Measurements from ENCODE around the gene SPACDR.

SPACDR gene

GRCh38 chr7:100433592-100434296 lies 30.3 kb downstream of the SPACDR start:
- no peak for DNase-seq

- no peak for DNase-seq
These were observed 30.8 kb downstream of the SPACDR start for GRCh38 chr7:100433276-100433591.

GRCh38 chr7:100432621-100433275 lies 31.3 kb downstream of the SPACDR start:
- no peak for DNase-seq

- DNase-seq: no peak
These were observed 32.0 kb downstream of the SPACDR start for GRCh38 chr7:100432053-100432452.

- DNase-seq: no peak
These were observed 32.7 kb downstream of the SPACDR start for GRCh38 chr7:100431286-100431735.

- DNase-seq: no peak
These were observed 33.4 kb downstream of the SPACDR start for GRCh38 chr7:100430493-100431285.

- DNase-seq: peak; percentile 98
These were observed 34.2 kb downstream of the SPACDR start, which contains the start of gene MEPCE for GRCh38 chr7:100429637-100430492. MEPCE (plus strand) TSS chr7:100429831; CDS start chr7:100430019, 188 bp downstream.

GRCh38 chr7:100428967-100429636 lies 35.0 kb downstream of the SPACDR start:
- DNase-seq: peak; percentile 100

GRCh38 chr7:100428199-100428966 lies 35.7 kb downstream of the SPACDR start, which contains the start of gene ZCWPW1:
ZCWPW1 (minus strand) TSS chr7:100428703; CDS start chr7:100420649, 8,054 bp downstream.
- peak; percentile 98 for DNase-seq

GRCh38 chr7:100427762-100428198 lies 36.3 kb downstream of the SPACDR start:
- no peak for DNase-seq

GRCh38 chr7:100426516-100426915 lies 37.5 kb downstream of the SPACDR start:
- no peak for DNase-seq

GRCh38 chr7:100425347-100425746 lies 38.7 kb downstream of the SPACDR start:
- no peak for DNase-seq

GRCh38 chr7:100423315-100423714 lies 40.7 kb downstream of the SPACDR start:
- no peak for DNase-seq

GRCh38 chr7:100419660-100420226 lies 44.3 kb downstream of the SPACDR start:
- no peak for DNase-seq

- no peak for DNase-seq
These were observed 45.0 kb downstream of the SPACDR start for GRCh38 chr7:100418930-100419659.

- no peak for DNase-seq
These were observed 48.6 kb downstream of the SPACDR start for GRCh38 chr7:100415448-100415847.

- no peak for DNase-seq
These were observed 50.2 kb downstream of the SPACDR start for GRCh38 chr7:100413889-100414288.

GRCh38 chr7:100413346-100413745 lies 50.7 kb downstream of the SPACDR start:
- DNase-seq: no peak

GRCh38 chr7:100411101-100411500 lies 53.0 kb downstream of the SPACDR start:
- no peak for DNase-seq
